HG03060 (cell line): ENCODE results near the gene UBA1.
A peak's percentile ranks its signal among the peaks of the same experiment; 100 is the strongest.

Experiments used
- ATAC-seq: cut with Tn5 transposase; IDR thresholded peaks from one replicate; pipeline ENCODE4 v1.9.1; 2021; ENCODE audit warnings: low read depth, moderate number of reproducible peaks; ENCODE audit not compliant: unreplicated experiment

UBA1 gene

DNA sequence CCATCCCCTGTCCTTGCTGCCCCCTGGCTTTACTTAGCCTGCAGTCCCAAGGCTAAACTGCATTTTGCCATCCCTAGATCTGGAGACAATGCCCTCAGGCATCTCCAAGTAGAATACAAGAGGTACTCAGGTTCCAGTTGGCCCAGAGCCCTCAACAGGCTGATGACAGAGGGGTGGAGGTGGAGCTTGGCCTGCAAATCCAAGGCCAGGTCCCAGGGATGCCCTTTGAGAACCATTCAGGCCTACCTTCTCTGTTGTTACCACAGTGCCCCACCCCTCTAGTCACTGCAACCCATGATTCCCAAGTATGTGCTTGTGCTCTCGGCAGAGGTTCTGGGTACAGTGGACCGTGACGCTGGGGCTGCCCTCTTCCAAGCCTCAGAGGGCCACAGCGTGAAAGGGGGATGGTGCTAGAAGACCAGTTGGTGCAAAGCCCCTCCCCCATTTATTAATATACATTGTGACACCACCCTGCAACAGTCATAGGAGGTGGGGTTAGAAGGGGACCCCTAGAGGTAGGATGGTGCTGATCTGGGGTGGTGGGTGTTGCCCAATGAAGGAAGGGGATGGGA, 6.4 kb upstream of the UBA1 start:
- ATAC-seq = no peak

DNA sequence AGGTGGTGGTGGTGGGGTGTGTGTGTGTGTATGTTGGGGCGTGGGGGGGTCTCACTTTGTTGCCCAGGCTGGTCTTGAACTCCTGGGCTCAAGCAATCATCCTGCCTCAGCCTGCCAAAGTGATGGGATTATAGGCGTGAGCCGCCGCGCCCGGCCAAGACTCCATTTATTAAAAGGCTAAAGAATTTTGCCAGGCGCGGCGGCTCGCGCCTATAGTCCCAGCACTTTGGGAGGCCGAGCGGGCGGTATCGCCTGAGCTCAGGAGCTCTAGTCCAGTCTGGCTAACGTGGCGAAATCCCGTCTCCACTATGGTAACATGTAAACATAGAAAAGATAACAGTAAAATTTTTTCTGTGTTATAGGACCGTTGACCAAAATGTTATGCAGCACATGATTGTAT, 3.7 kb upstream of the UBA1 start:
- no peak for ATAC-seq

DNA sequence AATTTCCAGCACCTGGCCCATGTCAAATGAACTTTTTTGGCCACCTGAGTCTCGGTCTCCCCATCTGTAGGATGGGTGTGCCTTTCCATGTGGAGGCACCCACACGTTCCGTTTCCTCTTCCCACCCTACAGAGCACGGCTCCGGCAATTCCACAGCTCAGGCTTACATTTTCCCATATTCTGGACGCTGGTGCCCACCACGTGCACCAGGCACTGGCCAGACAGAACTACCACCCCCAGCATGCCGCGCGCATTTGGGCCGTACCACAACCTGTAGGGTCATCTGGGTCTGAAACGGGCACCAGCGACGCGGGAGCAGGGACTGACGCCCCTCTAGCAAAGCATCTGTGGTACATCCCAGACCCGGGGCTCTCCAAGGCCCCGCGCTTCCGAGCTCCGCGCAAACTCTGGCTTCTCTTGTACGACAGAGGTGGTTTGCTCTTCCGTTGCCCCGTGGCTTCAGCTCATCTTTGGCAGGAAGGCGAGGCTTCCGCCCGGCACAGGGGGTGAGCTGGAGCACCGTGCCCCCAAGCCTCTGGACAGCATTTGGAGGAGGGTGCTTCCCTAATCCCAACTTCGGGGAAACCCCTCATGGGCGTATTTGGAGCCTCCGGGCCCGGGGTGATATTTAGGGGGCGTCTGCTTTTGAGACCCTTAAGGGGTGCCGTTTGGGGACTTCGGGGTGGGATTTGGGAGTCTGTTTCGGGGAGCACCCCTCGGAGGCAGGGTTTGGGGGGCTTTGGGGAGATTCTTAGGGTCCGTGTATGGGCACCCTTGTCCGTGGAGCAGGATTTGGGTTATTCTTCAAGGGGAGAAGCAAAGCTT, 3.0 kb upstream of the UBA1 start:
- peak; percentile 39 for ATAC-seq

DNA sequence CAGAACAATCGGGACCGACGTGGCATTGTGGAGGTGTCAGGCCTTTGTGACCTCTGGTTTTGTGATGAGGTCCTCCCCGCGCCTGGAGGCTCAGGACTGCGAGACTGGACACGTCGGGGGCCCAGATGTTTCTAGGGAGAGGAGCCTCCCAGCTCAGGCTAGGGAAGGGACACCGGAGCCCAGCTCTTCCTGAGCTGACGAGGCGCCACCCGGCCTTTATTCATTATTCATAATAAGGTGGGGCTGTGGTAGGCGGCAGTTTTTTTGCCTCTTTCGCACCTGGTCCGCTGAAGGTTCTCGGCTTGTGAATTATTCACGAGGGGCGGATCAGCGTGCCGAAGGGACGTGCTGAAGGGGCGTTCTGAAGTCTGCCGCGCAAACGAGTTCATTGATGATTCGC, 2.3 kb upstream of the UBA1 start:
- no peak for ATAC-seq

DNA sequence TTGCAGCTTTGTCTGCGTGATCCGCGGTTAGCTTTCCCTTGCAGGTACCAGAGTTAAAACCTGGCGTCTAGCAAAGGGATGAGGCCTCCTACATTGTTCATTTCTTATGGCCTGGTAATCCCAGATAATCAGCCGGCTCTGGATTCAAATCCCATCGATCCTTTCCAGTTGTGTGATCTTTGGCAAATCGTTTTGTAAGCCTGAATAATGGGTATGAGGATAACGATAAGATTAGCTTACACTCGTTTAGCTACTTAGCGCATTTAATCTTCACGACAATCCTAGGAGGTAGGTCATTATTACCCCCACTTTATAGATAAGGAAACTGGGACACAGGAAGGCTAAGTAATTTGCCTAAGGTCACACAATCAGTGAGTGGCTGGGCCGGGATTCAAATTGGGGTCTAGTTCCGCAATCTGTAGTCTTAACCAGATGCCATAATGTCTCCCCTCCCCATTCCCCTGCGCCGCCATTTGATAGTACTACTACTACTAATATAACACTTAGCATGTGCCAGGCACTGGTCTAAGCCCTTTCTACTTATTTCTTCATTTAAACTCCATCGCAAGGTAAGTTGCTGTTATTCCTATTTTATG, 1.7 kb upstream of the UBA1 start:
- ATAC-seq = no peak

DNA sequence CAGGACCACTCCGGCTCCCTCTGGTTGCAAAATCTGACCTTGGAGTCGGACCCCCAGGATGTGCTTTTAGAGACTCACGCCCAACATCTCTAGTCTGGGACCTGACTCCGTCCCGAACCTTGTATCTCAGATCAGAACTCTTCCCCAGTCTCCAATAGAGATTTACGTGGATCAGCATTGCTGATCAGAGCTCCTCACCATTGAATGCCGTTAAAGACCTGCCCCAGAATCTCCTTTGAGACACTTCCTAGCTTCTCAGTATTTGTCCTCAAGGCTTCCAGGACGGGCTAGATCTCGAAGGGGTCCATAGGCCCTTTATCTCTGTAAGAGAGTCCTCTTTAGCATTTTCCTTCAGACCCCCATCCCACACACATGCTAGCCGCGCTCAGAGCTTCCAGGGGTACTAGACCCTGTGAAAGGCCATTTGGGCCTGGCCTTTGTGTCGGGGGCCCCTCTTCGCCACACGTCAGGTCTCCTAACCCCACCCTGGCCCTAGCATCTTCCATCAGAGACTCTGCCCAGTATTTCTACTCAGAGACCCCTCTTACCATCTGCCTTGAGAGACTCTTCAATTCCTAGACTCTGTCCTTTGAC, 662 bp downstream of the UBA1 start:
- ATAC-seq = no peak

DNA sequence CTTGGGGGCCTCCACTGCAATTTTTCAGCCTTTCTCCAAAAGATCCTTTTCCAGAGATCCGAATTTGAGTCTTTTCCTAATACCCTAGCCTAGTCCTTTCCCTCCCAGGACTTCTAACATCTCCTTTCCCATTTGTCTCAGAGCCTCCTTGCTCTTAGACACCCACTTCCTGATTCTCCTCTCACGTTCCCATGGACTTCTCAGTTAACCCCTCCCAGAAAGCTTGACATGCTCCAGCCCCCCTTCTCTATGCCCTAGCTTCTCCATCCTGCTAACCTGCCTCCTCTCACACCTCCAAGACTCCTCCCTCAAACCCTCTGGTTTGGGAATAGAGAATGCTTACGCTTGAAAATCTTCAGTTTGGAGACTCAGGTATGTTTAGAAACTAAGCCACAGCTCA, 2.5 kb downstream of the UBA1 start:
- ATAC-seq = no peak

DNA sequence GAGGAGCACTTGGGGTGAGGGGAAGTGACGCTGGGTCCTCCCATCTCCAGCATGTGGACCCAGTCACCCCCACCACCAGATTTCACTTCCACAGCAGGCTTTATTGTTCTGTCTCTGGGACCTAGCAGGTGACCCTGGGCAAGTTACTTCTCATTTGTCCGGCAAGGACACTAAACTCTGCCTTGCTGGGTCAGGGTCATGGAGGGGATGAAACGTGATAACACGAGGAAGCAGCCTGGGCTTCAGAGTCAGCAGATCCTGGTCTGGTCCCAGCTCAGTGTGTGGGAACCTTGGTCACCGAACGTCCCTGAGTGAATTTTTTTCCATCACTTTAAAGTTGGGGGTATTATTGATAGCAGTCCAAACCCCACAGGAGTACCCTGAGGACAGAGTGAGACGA, 3.9 kb downstream of the UBA1 start:
- no peak for ATAC-seq

DNA sequence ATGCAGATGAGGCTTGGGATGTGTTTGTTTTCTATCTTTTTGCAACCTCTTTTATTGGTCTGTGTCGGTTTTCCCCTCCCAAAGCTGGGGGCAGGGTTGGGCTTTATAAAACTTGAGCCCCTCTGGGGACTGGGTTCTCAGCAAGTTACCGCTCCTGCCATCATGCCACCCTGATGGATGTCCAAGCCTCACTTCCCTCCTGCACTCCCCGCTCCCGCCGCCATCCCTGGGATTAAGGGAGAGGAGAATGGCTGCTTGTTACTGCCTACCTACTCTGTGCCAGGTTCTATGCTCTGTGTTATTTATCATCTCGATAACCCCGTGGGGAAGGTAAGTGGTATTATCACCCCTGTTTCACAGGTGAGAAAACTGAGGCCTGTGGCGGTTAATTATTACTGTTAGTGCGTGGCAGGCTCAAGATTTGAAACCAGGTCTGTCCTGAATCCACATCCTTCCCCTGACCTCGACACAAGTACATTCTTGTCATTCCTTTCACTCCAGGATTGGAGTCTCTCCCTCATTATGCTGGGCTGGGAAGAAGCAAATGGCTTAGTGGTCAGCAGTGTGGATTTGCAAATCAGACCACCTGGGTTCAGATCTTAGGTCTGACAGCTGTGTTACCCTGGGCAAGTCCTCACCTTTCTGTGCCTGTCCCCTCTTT, 4.5 kb downstream of the UBA1 start:
- no peak for ATAC-seq

DNA sequence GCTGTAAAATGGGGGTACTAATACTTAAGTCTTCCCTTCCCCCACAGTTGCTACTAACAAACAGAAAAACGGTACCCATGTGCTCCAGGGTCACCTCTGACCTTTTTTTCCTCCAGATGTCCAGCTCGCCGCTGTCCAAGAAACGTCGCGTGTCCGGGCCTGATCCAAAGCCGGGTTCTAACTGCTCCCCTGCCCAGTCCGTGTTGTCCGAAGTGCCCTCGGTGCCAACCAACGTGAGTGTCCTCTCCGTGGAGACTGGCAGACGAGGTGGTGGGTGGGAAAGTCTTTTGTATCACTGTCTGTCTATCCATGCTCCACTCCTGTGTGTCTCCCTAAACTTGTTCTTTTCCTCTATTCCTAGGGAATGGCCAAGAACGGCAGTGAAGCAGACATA, 5.1 kb downstream of the UBA1 start:
- ATAC-seq = no peak

DNA sequence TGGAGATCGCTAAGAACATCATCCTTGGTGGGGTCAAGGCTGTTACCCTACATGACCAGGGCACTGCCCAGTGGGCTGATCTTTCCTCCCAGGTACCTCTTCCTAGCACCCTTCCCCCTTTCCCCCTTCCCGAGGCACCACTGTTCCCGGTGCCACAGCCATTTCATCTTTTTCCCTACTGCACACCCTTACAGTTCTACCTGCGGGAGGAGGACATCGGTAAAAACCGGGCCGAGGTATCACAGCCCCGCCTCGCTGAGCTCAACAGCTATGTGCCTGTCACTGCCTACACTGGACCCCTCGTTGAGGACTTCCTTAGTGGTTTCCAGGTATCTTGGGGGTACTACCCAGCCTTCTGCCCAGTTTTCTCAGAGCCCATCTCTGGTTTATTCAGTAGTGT, 5.7 kb downstream of the UBA1 start:
- ATAC-seq = no peak

DNA sequence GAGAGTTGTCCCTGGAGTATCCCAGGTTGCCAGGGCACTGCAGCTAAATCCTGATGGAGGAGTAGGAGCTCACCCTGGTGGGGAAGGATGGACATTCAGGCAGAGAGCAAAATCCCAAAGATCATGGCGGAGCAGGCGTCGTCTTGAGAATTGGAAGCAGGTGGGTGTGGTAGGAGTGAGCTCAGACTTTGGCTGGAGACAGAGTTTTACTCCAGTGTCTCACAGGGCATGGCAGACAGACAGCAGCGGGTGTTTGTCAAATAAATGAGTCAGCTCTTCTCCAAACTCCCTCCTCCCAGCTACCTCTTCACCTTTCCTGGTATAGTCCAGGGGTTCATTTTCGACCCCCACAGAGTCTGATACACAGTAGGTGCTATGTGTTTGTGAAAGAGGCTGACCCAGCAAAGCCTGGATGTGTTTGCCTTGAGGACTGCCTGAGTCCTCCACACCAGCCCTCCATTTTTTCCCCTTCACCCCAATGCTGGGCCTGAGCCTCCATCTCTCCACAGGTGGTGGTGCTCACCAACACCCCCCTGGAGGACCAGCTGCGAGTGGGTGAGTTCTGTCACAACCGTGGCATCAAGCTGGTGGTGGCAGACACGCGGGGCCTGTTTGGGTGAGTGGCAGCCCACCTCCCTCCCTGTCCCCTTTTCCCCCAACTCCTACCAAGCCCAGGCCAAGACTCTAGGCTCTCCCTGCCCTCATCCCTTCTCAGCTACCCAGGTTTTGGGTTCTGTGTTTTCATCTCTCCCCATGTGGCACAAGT, 6.9 kb downstream of the UBA1 start:
- no peak for ATAC-seq

DNA sequence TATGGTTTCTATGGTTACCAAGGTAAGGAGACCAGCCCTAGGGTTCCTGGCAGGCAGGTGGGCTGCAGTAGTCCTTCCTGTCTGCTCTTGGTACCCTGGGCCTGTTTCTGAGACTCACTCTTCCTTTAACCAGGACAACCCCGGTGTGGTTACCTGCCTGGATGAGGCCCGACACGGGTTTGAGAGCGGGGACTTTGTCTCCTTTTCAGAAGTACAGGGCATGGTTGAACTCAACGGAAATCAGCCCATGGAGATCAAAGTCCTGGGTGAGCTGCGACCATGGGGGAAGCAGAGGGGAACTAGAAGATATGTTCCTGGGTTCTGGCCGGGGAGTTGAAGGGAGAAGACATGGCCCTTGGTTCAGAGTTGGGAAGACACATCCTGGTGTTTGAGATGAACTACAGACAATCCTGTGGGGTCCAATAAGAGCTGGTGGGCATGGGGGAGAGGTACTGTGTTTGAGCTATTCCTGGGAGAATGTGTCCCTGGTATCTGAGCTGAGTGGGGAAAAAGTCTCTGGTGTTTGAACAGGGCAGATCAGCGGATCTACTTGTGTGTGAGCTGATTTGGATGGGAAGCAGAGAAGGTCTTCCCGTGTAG, 7.8 kb downstream of the UBA1 start:
- no peak for ATAC-seq

DNA sequence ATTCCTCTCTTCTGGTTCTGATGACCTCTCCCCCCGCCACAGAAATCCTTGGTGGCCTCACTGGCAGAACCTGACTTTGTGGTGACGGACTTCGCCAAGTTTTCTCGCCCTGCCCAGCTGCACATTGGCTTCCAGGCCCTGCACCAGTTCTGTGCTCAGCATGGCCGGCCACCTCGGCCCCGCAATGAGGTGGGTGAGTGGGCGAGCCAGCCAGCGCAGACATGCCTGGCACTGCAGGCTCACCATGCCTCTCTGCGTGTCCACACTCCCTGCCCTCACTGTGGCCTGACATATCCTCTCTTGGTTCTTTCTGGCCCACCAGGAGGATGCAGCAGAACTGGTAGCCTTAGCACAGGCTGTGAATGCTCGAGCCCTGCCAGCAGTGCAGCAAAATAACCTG, 8.7 kb downstream of the UBA1 start:
- no peak for ATAC-seq

DNA sequence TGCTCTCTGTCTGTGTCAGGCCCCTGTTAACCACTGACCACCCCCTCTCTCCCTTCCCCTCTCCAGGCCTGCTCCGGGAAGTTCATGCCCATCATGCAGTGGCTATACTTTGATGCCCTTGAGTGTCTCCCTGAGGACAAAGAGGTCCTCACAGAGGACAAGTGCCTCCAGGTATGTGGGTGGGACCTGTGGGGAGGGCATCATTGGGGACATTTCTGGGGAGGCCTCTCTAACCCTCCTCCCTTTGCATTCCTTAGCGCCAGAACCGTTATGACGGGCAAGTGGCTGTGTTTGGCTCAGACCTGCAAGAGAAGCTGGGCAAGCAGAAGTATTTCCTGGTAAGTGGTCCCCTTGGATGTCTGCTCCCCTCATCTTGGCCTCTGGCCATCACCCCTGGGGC, 9.2 kb downstream of the UBA1 start:
- ATAC-seq = no peak

DNA sequence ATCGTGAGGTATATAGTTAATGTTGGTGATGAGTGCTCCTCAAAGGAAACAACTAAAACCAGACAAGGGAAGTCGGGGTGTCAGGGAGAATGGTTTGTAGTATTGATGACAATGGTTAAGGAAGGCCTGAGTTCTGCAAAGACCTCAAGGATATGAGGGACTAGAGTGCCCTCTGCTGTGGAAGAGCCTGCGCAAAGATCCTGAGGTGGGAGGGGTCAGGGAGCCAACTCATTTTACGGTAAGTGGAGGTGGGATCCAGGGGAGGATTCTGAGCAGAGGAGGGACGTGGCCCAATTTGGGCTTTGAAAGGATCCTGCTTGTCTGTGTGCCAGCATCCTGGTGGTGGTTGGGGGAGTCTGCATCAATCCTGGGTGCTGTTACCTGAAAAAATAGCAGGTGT, 11.3 kb downstream of the UBA1 start:
- ATAC-seq = no peak

DNA sequence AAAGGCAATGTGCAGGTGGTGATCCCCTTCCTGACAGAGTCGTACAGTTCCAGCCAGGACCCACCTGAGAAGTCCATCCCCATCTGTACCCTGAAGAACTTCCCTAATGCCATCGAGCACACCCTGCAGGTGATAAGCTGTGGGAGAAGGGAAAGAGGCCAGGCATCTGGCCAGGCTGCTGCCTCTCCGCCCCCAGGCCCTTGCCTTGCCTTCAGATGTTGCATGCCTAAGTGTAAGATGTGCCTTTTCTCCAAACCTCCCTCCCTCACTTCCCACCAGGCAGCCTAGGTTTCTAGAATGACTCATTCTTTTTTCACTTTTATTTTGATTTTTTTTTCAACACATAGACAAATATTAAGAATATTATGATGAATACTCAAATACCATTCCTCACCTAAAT, 12.7 kb downstream of the UBA1 start:
- no peak for ATAC-seq

DNA sequence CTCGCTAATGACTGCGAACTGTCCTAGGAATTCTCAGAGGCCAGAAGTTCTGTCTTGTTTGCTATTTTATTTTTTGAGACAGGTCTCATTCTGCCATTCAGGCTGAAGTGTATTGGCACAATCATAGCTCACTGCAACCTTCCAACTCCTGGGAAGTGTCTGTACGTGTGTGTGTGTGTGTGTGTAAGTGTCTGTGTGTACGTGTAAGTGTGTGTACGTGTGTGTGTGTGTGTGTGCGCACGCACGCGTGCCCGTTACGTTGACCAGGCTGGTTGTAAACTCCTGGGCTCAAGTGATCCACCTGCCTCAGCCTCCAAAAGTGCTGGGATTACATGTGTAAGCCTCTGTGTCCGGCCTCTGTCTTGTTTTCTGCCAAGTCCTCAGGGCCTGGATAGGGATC, 14.5 kb downstream of the UBA1 start:
- ATAC-seq = no peak

DNA sequence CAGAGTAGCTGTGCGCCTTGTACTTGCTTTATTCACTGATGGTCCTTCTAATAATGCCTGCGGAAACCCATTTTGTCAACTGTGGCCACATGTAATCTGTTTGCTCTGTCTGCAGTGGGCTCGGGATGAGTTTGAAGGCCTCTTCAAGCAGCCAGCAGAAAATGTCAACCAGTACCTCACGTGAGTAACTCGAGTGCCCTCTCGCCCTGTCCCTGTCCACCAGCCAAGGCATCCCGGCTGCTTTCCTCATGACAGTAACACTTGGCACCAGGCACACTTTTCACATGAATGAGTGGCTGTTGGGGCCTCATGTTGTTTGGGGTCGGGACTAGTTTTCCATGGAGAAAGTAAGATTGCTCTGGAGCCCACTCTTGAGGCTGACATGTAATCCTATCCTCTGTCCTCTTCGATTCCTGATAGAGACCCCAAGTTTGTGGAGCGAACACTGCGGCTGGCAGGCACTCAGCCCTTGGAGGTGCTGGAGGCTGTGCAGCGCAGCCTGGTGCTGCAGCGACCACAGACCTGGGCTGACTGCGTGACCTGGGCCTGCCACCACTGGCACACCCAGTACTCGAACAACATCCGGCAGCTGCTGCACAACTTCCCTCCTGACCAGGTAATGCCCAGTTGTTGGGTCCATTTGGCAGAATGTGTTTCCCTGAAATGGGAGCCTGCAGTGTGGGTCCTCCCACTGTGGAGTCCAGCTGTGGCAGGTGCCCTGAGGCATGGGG, 16.0 kb downstream of the UBA1 start:
- ATAC-seq = no peak
